ENCODE results near the gene XPO6. TPM values are rescaled to one million over a fixed set of nuclear protein-coding genes. Genes with fewer than 3 reads are reported as not detected.

Gene XPO6
- total and polyA plus RNA-seq, 5 donors from 2014 or later, result 60.4 to 302 (median 64.9) TPM

DNA sequence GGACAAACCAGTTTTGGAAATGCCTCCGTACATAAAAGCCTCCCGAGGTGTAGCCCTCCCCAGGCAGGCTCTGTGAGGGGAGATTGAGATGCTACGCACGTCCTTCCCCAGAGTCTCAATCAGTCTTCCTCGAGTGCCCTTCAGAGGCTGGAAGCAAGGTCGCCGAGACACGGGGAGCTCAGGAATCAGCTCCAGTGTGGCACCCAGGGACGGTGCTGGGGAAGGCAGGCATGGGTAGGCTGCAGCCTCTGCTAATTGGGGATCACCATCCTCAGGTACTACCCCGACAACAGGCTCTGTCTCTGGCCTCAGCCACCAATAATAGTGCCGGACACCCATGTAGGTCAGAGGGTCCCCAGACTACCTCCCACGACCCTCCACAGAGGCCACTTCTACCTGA, 120.1 kb downstream of the XPO6 start:
- Mint-ChIP-seq H3K9me3 (peaks cover 0 to under 1% (median 0%) of the 10 kb centered on the region in 7 donors), H3K4me3 (no peak overlapping the region), H3K27ac (no peak overlapping the region), H3K27me3 (no peaks in the 10 kb centered on the region), H3K4me1 (peaks cover 0 to 2% (median 0%) of the 10 kb centered on the region in 4 donors), H3K36me3 (peaks cover 2% of the 10 kb centered on the region)
- Histone ChIP-seq H3K4me3 (ENCODE audit: low read depth, low read length) (no peak overlapping the region), H3K27me3 (ENCODE audit: control insufficient read depth, insufficient read depth, low read length) (no peaks in the 10 kb centered on the region), H3K4me1 (ENCODE audit: control insufficient read depth, insufficient read depth, low read length, poor library complexity, severe bottlenecking) (no peaks in the 10 kb centered on the region), H3K36me3 (ENCODE audit: control insufficient read depth, insufficient read depth, low read length) (peaks cover under 1% of the 10 kb centered on the region), H3K9me3 (ENCODE audit: control insufficient read depth in 2 of 2, low read length in 2 of 2) (no peaks in the 10 kb centered on the region), H3K27ac (ENCODE audit: insufficient read depth, low read length, poor library complexity, severe bottlenecking) (no peak overlapping the region)
- DNase-seq (no peak), ATAC-seq (ENCODE audit: low read depth in 2 of 2) (no peak)

DNA sequence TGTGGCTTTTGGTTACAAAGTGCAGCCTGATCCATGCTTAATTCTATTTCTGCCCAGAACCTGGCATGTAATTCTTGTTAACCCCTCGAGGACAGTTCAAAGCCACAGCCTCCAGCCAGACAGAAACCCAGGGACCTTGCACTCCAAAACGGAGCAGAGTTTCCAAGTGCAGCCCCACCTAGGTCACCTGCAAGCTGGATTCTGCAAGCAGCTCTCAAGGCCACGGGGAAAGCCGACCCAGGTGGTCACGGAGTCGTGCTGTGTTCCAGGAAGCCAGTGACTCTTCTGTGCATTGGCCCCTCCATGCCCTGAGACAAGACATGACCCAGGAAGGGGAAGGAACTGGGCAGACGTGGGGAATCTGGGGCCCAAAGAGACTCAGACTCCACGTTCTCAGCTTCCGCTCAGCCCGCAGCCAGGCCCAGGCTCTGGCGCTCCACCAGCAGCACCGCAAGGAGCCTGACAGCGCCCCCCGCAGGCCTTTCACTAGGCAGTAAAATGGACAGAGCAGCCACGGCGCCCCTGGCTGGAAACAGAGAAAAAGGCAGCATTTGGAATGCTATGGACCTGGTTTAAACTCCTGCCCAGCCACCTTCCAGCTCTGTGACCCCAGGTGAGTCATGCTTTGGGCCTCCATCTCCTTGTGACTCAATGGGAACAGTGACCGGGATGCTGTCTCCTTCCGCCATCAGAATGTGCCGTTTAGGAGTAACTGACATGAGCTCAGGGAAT, 121.0 kb downstream of the XPO6 start:
- Mint-ChIP-seq H3K27ac (peak overlapping the region in 1 of 3 donors; percentile 44), H3K27me3 (no peaks in the 10 kb centered on the region), H3K36me3 (no peaks in the 10 kb centered on the region), H3K4me1 (peaks cover 0 to 2% (median 0%) of the 10 kb centered on the region in 4 donors), H3K9me3 (no peaks in the 10 kb centered on the region), H3K4me3 (no peak overlapping the region)
- no peaks in the 10 kb centered on the region for H3K4me1 ChIP-seq (ENCODE audit: control insufficient read depth, insufficient read depth, low read length, poor library complexity, severe bottlenecking)
- no peak for ATAC-seq (ENCODE audit: low read depth in 2 of 2)
- H3K4me3 ChIP-seq (ENCODE audit: low read depth, low read length), result no peak overlapping the region
- H3K27ac ChIP-seq (ENCODE audit: insufficient read depth, low read length, poor library complexity, severe bottlenecking), result no peak overlapping the region
- DNase-seq, result no peak
- H3K36me3 ChIP-seq (ENCODE audit: control insufficient read depth, insufficient read depth, low read length), result no peaks in the 10 kb centered on the region
- no peaks in the 10 kb centered on the region for H3K27me3 ChIP-seq (ENCODE audit: control insufficient read depth, insufficient read depth, low read length)
- H3K9me3 ChIP-seq (ENCODE audit: control insufficient read depth in 2 of 2, low read length in 2 of 2), result no peaks in the 10 kb centered on the region

DNA sequence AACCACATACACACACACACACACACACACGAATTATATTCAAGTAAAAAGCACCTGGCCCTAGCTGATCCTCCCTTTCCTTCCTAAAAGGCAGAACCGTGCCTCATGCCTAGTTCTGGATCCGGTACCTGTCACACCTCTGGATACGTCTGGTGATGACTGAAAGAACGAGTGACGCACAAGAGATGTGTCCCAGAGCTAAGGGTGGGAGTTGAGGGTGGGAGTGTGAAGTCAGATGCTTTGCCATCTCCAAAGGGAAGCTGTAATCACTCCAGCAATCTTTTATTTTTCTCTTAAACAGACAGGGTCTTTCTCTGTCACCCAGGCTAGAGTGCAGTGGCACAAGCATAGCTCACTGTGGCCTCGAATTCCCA, 121.8 kb downstream of the XPO6 start:
- Mint-ChIP-seq H3K4me3 (no peak overlapping the region), H3K27ac (peak overlapping the region in 1 of 3 donors; percentile 44), H3K9me3 (no peaks in the 10 kb centered on the region), H3K36me3 (no peaks in the 10 kb centered on the region), H3K4me1 (peaks cover 0 to 2% (median 0%) of the 10 kb centered on the region in 4 donors), H3K27me3 (no peaks in the 10 kb centered on the region)
- DNase-seq (no peak), ATAC-seq (ENCODE audit: low read depth in 2 of 2) (no peak)
- no peak overlapping the region for H3K4me3 ChIP-seq (ENCODE audit: low read depth, low read length)
- no peaks in the 10 kb centered on the region for H3K9me3 ChIP-seq (ENCODE audit: control insufficient read depth in 2 of 2, low read length in 2 of 2)
- no peak overlapping the region for H3K27ac ChIP-seq (ENCODE audit: insufficient read depth, low read length, poor library complexity, severe bottlenecking)
- H3K4me1 ChIP-seq (ENCODE audit: control insufficient read depth, insufficient read depth, low read length, poor library complexity, severe bottlenecking), result no peaks in the 10 kb centered on the region
- H3K27me3 ChIP-seq (ENCODE audit: control insufficient read depth, insufficient read depth, low read length), result no peaks in the 10 kb centered on the region
- H3K36me3 ChIP-seq (ENCODE audit: control insufficient read depth, insufficient read depth, low read length), result no peaks in the 10 kb centered on the region

DNA sequence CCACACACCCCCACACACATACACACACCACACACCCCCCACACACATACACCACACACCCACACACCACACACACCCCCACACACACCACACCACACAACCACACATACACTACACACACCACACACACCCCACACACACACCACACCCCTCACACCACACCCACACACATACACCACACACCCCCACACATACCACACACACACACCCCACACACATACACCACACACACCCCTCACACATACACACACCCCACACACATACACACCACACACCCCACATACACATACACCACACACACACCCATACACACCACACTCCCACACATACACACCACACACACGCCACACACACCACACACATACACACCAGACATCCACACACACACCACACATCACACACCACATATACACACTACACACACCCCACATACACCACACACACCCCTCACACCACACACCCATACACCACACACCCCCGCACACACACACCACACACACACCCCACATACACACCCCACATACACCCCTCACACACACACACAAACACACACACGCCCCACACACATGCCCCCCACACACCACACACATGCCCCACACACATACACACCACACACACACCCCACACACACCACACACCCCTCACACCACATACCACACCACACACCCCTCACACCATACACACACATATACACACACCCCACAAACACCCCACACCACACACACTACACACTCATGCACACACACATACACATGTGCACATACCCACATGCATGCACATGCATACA, 122.4 kb downstream of the XPO6 start:
- Histone ChIP-seq H3K36me3 (ENCODE audit: control insufficient read depth, insufficient read depth, low read length) (no peaks in the 10 kb centered on the region), H3K27me3 (ENCODE audit: control insufficient read depth, insufficient read depth, low read length) (no peaks in the 10 kb centered on the region), H3K9me3 (ENCODE audit: control insufficient read depth in 2 of 2, low read length in 2 of 2) (no peaks in the 10 kb centered on the region), H3K27ac (ENCODE audit: insufficient read depth, low read length, poor library complexity, severe bottlenecking) (peak overlapping the region; percentile 23), H3K4me1 (ENCODE audit: control insufficient read depth, insufficient read depth, low read length, poor library complexity, severe bottlenecking) (no peaks in the 10 kb centered on the region), H3K4me3 (ENCODE audit: low read depth, low read length) (no peak overlapping the region)
- Mint-ChIP-seq H3K27ac (peak overlapping the region in 1 of 3 donors; percentile 44), H3K9me3 (no peaks in the 10 kb centered on the region), H3K36me3 (no peaks in the 10 kb centered on the region), H3K4me3 (no peak overlapping the region), H3K27me3 (no peaks in the 10 kb centered on the region), H3K4me1 (peaks cover 0 to 2% (median 0%) of the 10 kb centered on the region in 4 donors)
- DNase-seq (no peak), ATAC-seq (ENCODE audit: low read depth in 2 of 2) (no peak)

DNA sequence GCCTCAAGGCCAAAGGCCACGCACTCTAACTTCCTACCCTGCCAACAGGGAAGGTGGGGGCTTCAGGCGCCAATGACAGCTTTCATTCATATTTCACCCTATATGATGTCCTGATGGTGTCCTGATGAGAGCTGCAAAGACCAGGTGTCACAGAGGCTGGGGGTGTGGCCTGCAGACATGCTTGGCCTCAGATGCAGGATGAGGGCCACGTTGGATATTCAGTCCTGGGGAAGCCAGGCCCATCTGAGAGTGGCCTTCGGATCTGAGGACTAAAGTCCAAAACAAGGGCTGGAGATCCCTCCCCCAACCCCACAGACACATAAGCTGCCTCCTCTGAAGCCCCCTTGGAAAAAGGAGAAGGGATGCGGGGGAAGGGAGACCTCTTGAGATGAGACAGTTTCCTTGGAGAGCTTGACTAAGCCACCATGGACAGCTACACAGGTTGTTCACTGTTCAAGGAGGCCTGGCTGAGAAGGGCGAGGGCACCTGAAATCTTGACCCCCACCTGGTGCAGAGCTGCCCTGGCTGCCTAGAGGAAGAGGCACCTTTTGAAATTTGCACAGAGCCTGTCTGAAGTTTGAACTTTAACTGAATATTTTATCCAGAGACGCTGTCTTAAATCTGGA, 124.0 kb downstream of the XPO6 start:
- Mint-ChIP-seq H3K27ac (no peak overlapping the region), H3K4me1 (peaks cover 0 to 2% (median 0%) of the 10 kb centered on the region in 4 donors), H3K27me3 (no peaks in the 10 kb centered on the region), H3K36me3 (no peaks in the 10 kb centered on the region), H3K9me3 (no peaks in the 10 kb centered on the region), H3K4me3 (no peak overlapping the region)
- Histone ChIP-seq H3K27me3 (ENCODE audit: control insufficient read depth, insufficient read depth, low read length) (no peaks in the 10 kb centered on the region), H3K27ac (ENCODE audit: insufficient read depth, low read length, poor library complexity, severe bottlenecking) (no peak overlapping the region), H3K4me1 (ENCODE audit: control insufficient read depth, insufficient read depth, low read length, poor library complexity, severe bottlenecking) (no peaks in the 10 kb centered on the region), H3K4me3 (ENCODE audit: low read depth, low read length) (no peak overlapping the region), H3K9me3 (ENCODE audit: control insufficient read depth in 2 of 2, low read length in 2 of 2) (no peaks in the 10 kb centered on the region), H3K36me3 (ENCODE audit: control insufficient read depth, insufficient read depth, low read length) (no peaks in the 10 kb centered on the region)
- DNase-seq (no peak), ATAC-seq (ENCODE audit: low read depth in 2 of 2) (no peak)

DNA sequence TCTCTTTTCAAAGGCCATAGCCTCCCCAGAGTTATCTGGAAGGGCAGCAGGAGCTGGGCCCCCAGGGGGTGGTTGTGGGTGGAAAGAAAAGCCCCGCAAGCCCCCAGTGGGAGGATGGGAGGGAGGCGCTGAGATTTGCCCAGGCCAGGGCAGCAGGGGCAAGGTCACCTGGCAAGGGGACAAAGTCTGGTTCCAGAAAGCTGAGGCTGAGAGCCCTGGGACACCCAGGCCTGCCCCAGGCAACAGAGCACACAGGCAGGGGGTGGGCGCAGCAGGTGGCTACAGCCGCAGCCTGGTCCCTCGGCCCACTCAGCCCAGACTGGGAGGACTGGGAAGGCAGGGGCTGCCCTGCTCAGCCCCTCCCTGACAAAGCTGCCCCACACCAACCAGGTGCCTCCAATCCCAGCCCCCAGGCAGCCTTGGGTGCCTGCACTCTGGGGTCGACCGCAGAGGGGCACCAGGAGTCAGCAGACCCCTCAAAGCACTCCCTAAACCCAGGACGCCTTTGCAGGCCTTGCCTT, 124.6 kb downstream of the XPO6 start:
- Mint-ChIP-seq H3K9me3 (no peaks in the 10 kb centered on the region), H3K27ac (no peak overlapping the region), H3K27me3 (no peaks in the 10 kb centered on the region), H3K4me3 (no peak overlapping the region), H3K4me1 (peaks cover 0 to 2% (median 0%) of the 10 kb centered on the region in 4 donors), H3K36me3 (no peaks in the 10 kb centered on the region)
- H3K4me1 ChIP-seq (ENCODE audit: control insufficient read depth, insufficient read depth, low read length, poor library complexity, severe bottlenecking), result no peaks in the 10 kb centered on the region
- no peaks in the 10 kb centered on the region for H3K36me3 ChIP-seq (ENCODE audit: control insufficient read depth, insufficient read depth, low read length)
- DNase-seq, result no peak
- H3K27ac ChIP-seq (ENCODE audit: insufficient read depth, low read length, poor library complexity, severe bottlenecking), result no peak overlapping the region
- H3K4me3 ChIP-seq (ENCODE audit: low read depth, low read length), result no peak overlapping the region
- ATAC-seq (ENCODE audit: low read depth in 2 of 2), result no peak
- H3K9me3 ChIP-seq (ENCODE audit: control insufficient read depth in 2 of 2, low read length in 2 of 2), result no peaks in the 10 kb centered on the region
- H3K27me3 ChIP-seq (ENCODE audit: control insufficient read depth, insufficient read depth, low read length), result no peaks in the 10 kb centered on the region

DNA sequence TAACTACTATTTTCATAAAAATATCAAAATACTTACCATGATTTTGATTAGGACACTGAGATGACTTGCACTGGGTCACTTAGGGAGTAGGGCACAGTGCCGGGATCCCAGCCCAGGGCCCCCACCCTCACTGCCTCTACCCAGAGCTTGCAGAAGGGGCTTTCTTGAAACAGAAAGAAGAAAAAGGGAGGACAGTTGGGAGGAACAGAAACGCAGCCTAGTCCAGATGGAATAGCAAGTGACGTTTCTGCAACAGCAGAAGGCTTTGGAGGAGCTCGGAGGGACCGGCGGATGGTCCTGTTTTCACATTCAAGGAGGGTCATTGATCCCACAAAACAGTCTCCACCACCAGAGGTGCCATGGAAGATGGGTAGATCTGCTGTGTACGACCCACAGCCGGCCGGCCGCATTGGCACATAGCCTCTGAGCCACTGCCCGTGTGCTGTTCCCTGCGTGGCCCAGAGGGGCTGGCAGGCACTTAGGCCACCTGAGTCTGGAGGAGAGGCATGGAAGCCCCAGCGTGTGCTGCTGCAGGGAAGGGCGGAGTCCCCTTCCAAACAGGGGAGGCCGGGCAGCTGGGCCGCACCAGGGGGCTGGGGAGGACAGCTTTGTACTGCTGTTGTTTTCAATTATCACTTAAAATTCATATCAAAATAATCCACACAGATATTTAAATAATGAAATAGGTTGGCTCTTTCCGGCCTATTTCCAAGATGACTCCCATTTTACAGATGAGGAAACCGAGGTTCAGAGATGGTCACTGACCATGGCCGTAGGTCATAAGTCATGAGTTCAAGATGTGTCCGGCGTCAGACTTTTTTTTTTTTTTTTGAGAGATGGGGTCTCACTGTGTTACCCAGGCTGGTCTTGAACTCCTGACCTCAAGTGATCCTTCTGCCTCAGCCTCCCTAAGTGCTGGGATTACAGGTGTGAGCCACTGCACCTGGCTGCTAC, 125.3 kb downstream of the XPO6 start:
- Histone ChIP-seq H3K27me3 (ENCODE audit: control insufficient read depth, insufficient read depth, low read length) (no peaks in the 10 kb centered on the region), H3K9me3 (ENCODE audit: control insufficient read depth in 2 of 2, low read length in 2 of 2) (no peaks in the 10 kb centered on the region), H3K4me1 (ENCODE audit: control insufficient read depth, insufficient read depth, low read length, poor library complexity, severe bottlenecking) (no peaks in the 10 kb centered on the region), H3K27ac (ENCODE audit: insufficient read depth, low read length, poor library complexity, severe bottlenecking) (no peak overlapping the region), H3K4me3 (ENCODE audit: low read depth, low read length) (no peak overlapping the region), H3K36me3 (ENCODE audit: control insufficient read depth, insufficient read depth, low read length) (no peaks in the 10 kb centered on the region)
- no peak for ATAC-seq (ENCODE audit: low read depth in 2 of 2)
- H3K4me1 Mint-ChIP-seq, result peaks cover 0 to 2% (median 0%) of the 10 kb centered on the region in 4 donors
- no peak overlapping the region for H3K4me3 Mint-ChIP-seq
- no peaks in the 10 kb centered on the region for H3K9me3 Mint-ChIP-seq
- no peaks in the 10 kb centered on the region for H3K36me3 Mint-ChIP-seq
- H3K27me3 Mint-ChIP-seq, result no peaks in the 10 kb centered on the region
- DNase-seq, result no peak
- no peak overlapping the region for H3K27ac Mint-ChIP-seq

Measured in CD4-positive, CD25-positive, alpha-beta regulatory T cell (primary cell).